Suprapubic skin (tissue), 4 donors: ENCODE results near the gene CNMD. TPM values are rescaled to one million over a fixed set of nuclear protein-coding genes. Genes with fewer than 3 reads are reported as not detected.

Experiments
- DNase-seq, 2 donors: peaks; one replicate each; pipeline ENCODE4 v3.0.0-alpha.2; 2019; ENCODE audit warnings: low spot score in 2 of 2
- H3K27ac ChIP-seq: fragments of 200-600 bp; sonication (generic); one replicate; pipeline ENCODE4 v1.5.1; 2019
- H3K27me3 ChIP-seq: fragments of 200-600 bp; sonication (generic); one replicate; pipeline ENCODE4 v1.5.1; 2019
- H3K36me3 ChIP-seq: fragments of 200-600 bp; sonication (generic); one replicate; pipeline ENCODE4 v1.5.1; 2019
- H3K4me1 ChIP-seq: fragments of 200-600 bp; sonication (generic); one replicate; pipeline ENCODE4 v1.5.1; 2019
- H3K4me3 ChIP-seq: fragments of 200-600 bp; sonication (generic); one replicate; pipeline ENCODE4 v1.5.1; 2019; ENCODE audit warnings: mild to moderate bottlenecking
- H3K9me3 ChIP-seq: fragments of 200-600 bp; sonication (generic); one replicate; pipeline ENCODE4 v1.5.1; 2019
- EP300 ChIP-seq: sonication (generic); formaldehyde crosslinking; IDR thresholded peaks from one replicate; pipeline ENCODE4 v1.6.1; 2017; ENCODE audit warnings: antibody characterized with exemption
- POLR2A ChIP-seq, 2 donors: fragments of 450-650 bp; IDR thresholded peaks; one replicate each; pipeline ENCODE4 v1.6.1; 2017; ENCODE audit warnings: antibody characterized with exemption in 2 of 2, mild to moderate bottlenecking in 2 of 2, moderate library complexity in 2 of 2
- POLR2AphosphoS5 ChIP-seq, 3 donors: sonication (generic); formaldehyde crosslinking; IDR thresholded peaks; one replicate each; pipeline ENCODE4 v1.6.1; 2017; ENCODE audit warnings: antibody characterized with exemption in 3 of 3
- WGBS: methylation state at CpG from one replicate; pipeline ENCODE4 v1.1.5; 2018; 5-methylcytosine and 5-hydroxymethylcytosine counted together
- total RNA-seq, 4 donors: library from RNA; depleted of rRNA; stranded (reverse); fragments of >200 nt; gene quantifications; one replicate each; pipeline ENCODE4 v1.1.0, GENCODE V29; 2016
- TF ChIP-seq, protein P1 (sequence below), 2 donors: fragments of 200-600 bp in 1 of 2; fragments of 450-650 bp in 1 of 2; sonication (generic) in 1 of 2; IDR thresholded peaks; one replicate each; pipeline ENCODE4 v1.5.1; 2016 to 2019; ENCODE audit warnings: antibody characterized with exemption in 2 of 2, mild to moderate bottlenecking in 1 of 2, moderate library complexity in 1 of 2

The CNMD gene
- total RNA-seq, 4 donors from 2014 or later = not detected

DNA sequence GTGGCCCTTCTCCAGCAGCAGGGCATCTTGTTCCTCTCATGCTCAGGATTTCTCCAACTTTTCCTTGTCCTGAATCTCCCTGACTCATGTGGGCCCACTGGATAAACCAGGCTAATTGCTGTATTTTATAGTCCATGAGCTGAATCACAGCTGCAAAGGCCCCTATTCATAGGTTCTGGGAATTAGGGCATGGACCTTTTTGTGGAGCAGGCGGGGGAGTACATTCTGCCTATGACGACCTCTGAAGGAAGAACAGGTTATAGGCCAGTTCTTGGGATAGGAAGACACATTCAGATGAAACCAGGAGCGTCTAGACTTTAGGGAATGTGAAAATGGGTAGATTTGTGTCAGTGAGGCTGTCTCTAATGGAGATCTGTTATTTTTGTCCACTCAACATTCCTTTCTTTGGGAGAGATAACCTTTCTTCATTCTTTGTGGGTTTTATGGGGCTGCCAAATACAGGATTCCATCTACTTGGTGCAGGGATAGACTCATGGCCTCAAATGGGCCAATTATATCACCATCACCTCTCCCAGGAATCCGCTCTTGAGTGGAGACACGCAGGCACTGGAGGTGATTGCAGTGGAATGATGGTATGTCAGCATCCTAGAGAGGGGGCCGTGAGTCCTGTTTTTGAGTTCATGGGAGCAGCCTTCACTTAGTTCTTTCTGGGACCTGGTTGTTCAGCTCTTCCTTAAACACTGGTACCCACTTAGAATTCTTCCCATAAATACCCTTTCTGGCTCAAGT lies 45.1 kb upstream of the CNMD start:
- no peak overlapping the region for H3K4me3 ChIP-seq
- WGBS = 78% methylated on average over 6 of the region's 6 CpGs
- H3K4me1 ChIP-seq = no peaks in the 10 kb centered on the region
- no peaks in the 10 kb centered on the region for H3K27me3 ChIP-seq
- H3K36me3 ChIP-seq = no peaks in the 10 kb centered on the region
- H3K27ac ChIP-seq = no peak overlapping the region
- no peak for DNase-seq
- no peak for TF ChIP-seq POLR2A (IDR thresholded peaks at IDR 0.05)
- TF ChIP-seq, protein P1, sequence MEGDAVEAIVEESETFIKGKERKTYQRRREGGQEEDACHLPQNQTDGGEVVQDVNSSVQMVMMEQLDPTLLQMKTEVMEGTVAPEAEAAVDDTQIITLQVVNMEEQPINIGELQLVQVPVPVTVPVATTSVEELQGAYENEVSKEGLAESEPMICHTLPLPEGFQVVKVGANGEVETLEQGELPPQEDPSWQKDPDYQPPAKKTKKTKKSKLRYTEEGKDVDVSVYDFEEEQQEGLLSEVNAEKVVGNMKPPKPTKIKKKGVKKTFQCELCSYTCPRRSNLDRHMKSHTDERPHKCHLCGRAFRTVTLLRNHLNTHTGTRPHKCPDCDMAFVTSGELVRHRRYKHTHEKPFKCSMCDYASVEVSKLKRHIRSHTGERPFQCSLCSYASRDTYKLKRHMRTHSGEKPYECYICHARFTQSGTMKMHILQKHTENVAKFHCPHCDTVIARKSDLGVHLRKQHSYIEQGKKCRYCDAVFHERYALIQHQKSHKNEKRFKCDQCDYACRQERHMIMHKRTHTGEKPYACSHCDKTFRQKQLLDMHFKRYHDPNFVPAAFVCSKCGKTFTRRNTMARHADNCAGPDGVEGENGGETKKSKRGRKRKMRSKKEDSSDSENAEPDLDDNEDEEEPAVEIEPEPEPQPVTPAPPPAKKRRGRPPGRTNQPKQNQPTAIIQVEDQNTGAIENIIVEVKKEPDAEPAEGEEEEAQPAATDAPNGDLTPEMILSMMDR (IDR thresholded peaks at IDR 0.05) = no peak
- TF ChIP-seq POLR2AphosphoS5 (IDR thresholded peaks at IDR 0.05) = no peak
- TF ChIP-seq EP300 = no peak
- H3K9me3 ChIP-seq = no peaks in the 10 kb centered on the region

DNA sequence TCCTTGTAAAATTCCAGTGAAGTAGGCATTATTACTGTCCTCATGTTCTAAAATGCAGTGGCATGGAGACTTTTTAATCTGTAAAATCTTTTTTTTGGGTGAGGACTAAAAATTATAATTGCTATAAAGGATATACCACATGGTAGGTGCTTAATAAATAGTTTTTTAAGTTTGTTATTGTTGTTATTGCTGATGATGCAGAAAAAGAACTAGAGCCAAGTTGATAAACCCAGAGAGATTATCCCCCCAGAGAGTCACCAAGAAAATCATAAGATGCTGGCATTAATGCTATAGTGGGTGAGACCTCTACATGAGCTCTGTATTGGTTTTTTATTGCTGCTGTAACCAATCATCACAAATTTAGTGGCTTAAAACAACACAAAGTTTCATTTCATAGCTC lies 44.3 kb upstream of the CNMD start:
- H3K4me3 ChIP-seq = no peak overlapping the region
- no peaks in the 10 kb centered on the region for H3K36me3 ChIP-seq
- no peaks in the 10 kb centered on the region for H3K9me3 ChIP-seq
- DNase-seq = no peak
- no peak overlapping the region for H3K27ac ChIP-seq
- H3K27me3 ChIP-seq = no peaks in the 10 kb centered on the region
- TF ChIP-seq, protein P1 (IDR thresholded peaks at IDR 0.05) = no peak
- TF ChIP-seq POLR2AphosphoS5 (IDR thresholded peaks at IDR 0.05) (no peak), EP300 (no peak), POLR2A (IDR thresholded peaks at IDR 0.05) (no peak)
- H3K4me1 ChIP-seq = no peaks in the 10 kb centered on the region

GRCh38 chr13:52782471-52783448 lies 43.1 kb upstream of the CNMD start:
- Histone ChIP-seq H3K27ac (no peak overlapping the region), H3K36me3 (no peaks in the 10 kb centered on the region), H3K9me3 (no peaks in the 10 kb centered on the region), H3K27me3 (no peaks in the 10 kb centered on the region), H3K4me3 (no peak overlapping the region), H3K4me1 (no peaks in the 10 kb centered on the region)
- 79% methylated on average over 9 of the region's 9 CpGs for WGBS
- no peak for DNase-seq
- TF ChIP-seq POLR2A (IDR thresholded peaks at IDR 0.05) (no peak), EP300 (no peak), POLR2AphosphoS5 (IDR thresholded peaks at IDR 0.05) (no peak)
- TF ChIP-seq, protein P1 (IDR thresholded peaks at IDR 0.05) = no peak

DNA sequence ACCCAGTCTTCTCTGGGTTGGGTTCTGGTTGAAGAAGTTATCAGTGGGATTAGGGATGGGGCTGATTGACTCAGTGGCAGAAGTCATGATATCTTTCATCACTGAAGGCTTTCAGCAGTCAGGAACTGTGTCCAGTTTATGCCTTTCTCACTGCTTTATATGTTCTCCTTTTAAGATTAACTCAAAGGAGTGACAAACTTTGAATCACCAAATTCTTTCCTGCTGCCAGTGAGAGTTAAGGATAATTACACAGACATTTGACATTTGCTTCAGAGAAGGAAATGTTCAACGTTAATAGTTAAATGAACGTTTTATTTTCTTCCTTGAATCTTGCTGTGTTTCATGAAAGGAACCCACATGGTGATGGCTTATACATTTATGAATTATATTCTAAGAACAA lies 41.0 kb upstream of the CNMD start:
- H3K27ac ChIP-seq = no peak overlapping the region
- no peak overlapping the region for H3K4me3 ChIP-seq
- no peaks in the 10 kb centered on the region for H3K4me1 ChIP-seq
- peaks cover 2% of the 10 kb centered on the region for H3K27me3 ChIP-seq
- TF ChIP-seq POLR2A (IDR thresholded peaks at IDR 0.05) (no peak), EP300 (no peak), POLR2AphosphoS5 (IDR thresholded peaks at IDR 0.05) (no peak)
- TF ChIP-seq, protein P1 (IDR thresholded peaks at IDR 0.05) = no peak
- no peak for DNase-seq
- H3K36me3 ChIP-seq = no peaks in the 10 kb centered on the region
- 27% methylated on average over 2 of the region's 2 CpGs for WGBS
- no peaks in the 10 kb centered on the region for H3K9me3 ChIP-seq

DNA sequence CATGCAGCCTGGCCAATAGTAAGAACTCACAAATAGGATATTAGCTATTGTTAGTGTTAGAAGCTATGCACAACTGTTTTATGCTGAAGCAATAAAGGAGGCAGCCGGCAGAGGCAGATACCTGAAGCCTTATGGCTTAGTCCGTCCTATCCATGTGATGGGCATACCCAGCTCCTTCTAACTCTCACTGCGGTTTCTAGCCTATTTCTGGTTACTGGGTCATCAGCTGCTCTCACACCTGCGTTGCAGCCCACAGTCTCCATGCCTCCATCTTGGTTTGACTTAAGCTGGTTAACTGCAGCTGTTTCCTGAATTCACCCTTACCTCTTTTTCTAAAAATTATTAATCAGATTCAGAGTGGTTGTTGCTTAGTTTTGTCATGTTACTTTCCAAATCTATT lies 40.5 kb upstream of the CNMD start:
- DNase-seq = no peak
- Histone ChIP-seq H3K27ac (no peak overlapping the region), H3K27me3 (peaks cover 7% of the 10 kb centered on the region), H3K4me3 (no peak overlapping the region), H3K9me3 (no peaks in the 10 kb centered on the region), H3K36me3 (no peaks in the 10 kb centered on the region), H3K4me1 (no peaks in the 10 kb centered on the region)
- WGBS = 83% methylated on average over 4 of the region's 4 CpGs
- TF ChIP-seq, protein P1 (IDR thresholded peaks at IDR 0.05) = no peak
- TF ChIP-seq POLR2AphosphoS5 (IDR thresholded peaks at IDR 0.05) (no peak), POLR2A (IDR thresholded peaks at IDR 0.05) (no peak), EP300 (no peak)
